Keratinocyte (primary cell): ENCODE data around the gene ATP7B. TPM values are rescaled to one million over a fixed set of nuclear protein-coding genes. Genes with fewer than 3 reads are reported as not detected.
A peak's percentile ranks its signal among the peaks of the same experiment; 100 is the strongest.

ENCODE experiments used
- DNase-seq: peaks from one replicate; pipeline ENCODE4 v3.0.0-alpha.2; 2011; ENCODE audit warnings: low read depth, missing footprints, low spot score
- FAIRE-seq: peaks from 2 replicates; lab custom pipeline; 2011; peaks lifted over from hg19 to GRCh38; lab: Jason Lieb, UNC
- H2AFZ ChIP-seq: 2 replicates; pipeline ENCODE4 v1.6.0; 2012; ENCODE audit warnings: low read length, control low read depth, inconsistent platforms; ENCODE audit not compliant: control insufficient read depth
- H3K27ac ChIP-seq: 2 replicates; pipeline ENCODE4 v1.5.1; 2011; ENCODE audit warnings: low read length; ENCODE audit not compliant: control insufficient read depth, insufficient read depth
- H3K27me3 ChIP-seq: 3 replicates; pipeline ENCODE4 v1.6.0; 2011; ENCODE audit warnings: low read length; ENCODE audit not compliant: control insufficient read depth, insufficient read depth; ENCODE audit errors: extremely low read depth
- H3K36me3 ChIP-seq, 2 experiments: 2 replicates in 1 of 2; 3 replicates in 1 of 2; pipeline ENCODE4 v1.5.1; 2011; ENCODE audit warnings: low read length in 2 of 2, mild to moderate bottlenecking in 1 of 2; ENCODE audit not compliant: control insufficient read depth in 2 of 2, insufficient read depth in 2 of 2; ENCODE audit errors: extremely low read depth in 1 of 2
- H3K4me1 ChIP-seq: 3 replicates; pipeline ENCODE4 v1.5.1; 2011; ENCODE audit warnings: low read length; ENCODE audit not compliant: control insufficient read depth, insufficient read depth; ENCODE audit errors: extremely low read depth
- H3K4me2 ChIP-seq: 3 replicates; pipeline ENCODE4 v1.6.0; 2011; ENCODE audit warnings: low read depth, low read length; ENCODE audit not compliant: control insufficient read depth, insufficient read depth; ENCODE audit errors: extremely low read depth
- H3K4me3 ChIP-seq, 3 experiments: fragments of 200-600 bp in 1 of 3; sonication (generic) in 1 of 3; 2 replicates in 2 of 3; 3 replicates in 1 of 3; pipeline ENCODE4 v1.5.1; 2011 to 2016; ENCODE audit warnings: low read length in 3 of 3, mild to moderate bottlenecking in 3 of 3, control low read depth in 2 of 3, inconsistent platforms in 1 of 3, low read depth in 1 of 3, mixed read lengths in 1 of 3, mixed run types in 1 of 3, moderate library complexity in 1 of 3; ENCODE audit not compliant: control insufficient read depth in 2 of 3, insufficient read depth in 2 of 3; ENCODE audit errors: extremely low read depth in 1 of 3
- H3K79me2 ChIP-seq: 2 replicates; pipeline ENCODE4 v1.6.0; 2012; ENCODE audit warnings: low read length; ENCODE audit not compliant: control insufficient read depth, insufficient read depth
- H3K9ac ChIP-seq: 3 replicates; pipeline ENCODE4 v1.6.0; 2011; ENCODE audit warnings: low read length; ENCODE audit not compliant: control insufficient read depth, insufficient read depth; ENCODE audit errors: extremely low read depth
- H3K9me1 ChIP-seq: 3 replicates; pipeline ENCODE4 v1.6.0; 2011; ENCODE audit warnings: low read length; ENCODE audit not compliant: control insufficient read depth, insufficient read depth; ENCODE audit errors: extremely low read depth
- H3K9me3 ChIP-seq: 2 replicates; pipeline ENCODE4 v1.5.1; 2012; ENCODE audit warnings: low read depth, low read length; ENCODE audit not compliant: control insufficient read depth
- H4K20me1 ChIP-seq: 3 replicates; pipeline ENCODE4 v1.6.0; 2011; ENCODE audit warnings: low read length; ENCODE audit not compliant: control insufficient read depth, insufficient read depth; ENCODE audit errors: extremely low read depth
- CTCF ChIP-seq, 3 experiments: IDR thresholded peaks in 1 of 3; conservative IDR thresholded peaks in 1 of 3; optimal IDR thresholded peaks in 1 of 3; 2 replicates in 2 of 3; 3 replicates in 1 of 3; pipeline versions ENCODE3 to v1.5.1; 2011; ENCODE audit warnings: low read length in 3 of 3, mild to moderate bottlenecking in 3 of 3, moderate library complexity in 2 of 3, control low read depth in 1 of 3, inconsistent platforms in 1 of 3; ENCODE audit not compliant: insufficient read depth in 2 of 3; ENCODE audit errors: extremely low read depth in 1 of 3
- EZH2 ChIP-seq: IDR thresholded peaks from one replicate; pipeline ENCODE4 v1.6.1; 2012; ENCODE audit warnings: inconsistent platforms, mild to moderate bottlenecking, low read length, moderate library complexity
- dilution Hi-C: fragments of 300-500 bp; cut with MboI; formaldehyde crosslinking; loops from one replicate; pipeline ENCODE4 v1.7.0; 2020; ENCODE audit warnings: low sequenced_read_pairs; ENCODE audit not compliant: extremely low pct_ligation_motif_present
- polyA plus RNA-seq, 5 experiments: library from polyadenylated mRNA; depleted of rRNA in 3 of 5; stranded (reverse) in 3 of 5; stranded (forward) in 1 of 5; unstranded in 1 of 5; fragments of >200 nt; gene quantifications; 1 replicate in 1 of 5; 2 replicates in 3 of 5; 3 replicates in 1 of 5; pipeline versions ENCODE4 v1.2.1 to v1.2.3, GENCODE V29; 2011 to 2012; ENCODE audit warnings: missing spikeins in 2 of 5, low read depth in 1 of 5, low replicate concordance in 1 of 5

The ATP7B gene
- polyA plus RNA-seq, 1 donor (not counting 4 experiments of a cell fraction or from before 2014, with no cell fraction given), result 5.2 TPM

GRCh38 chr13:51924756-51925544, 86.3 kb downstream of the ATP7B start:
- TF ChIP-seq EZH2 (no peak), CTCF (optimal IDR thresholded peaks at IDR 0.05 in 1 of 3, IDR thresholded peaks at IDR 0.05 in 1 of 3, conservative IDR thresholded peaks at IDR 0.05 in 1 of 3; ENCODE audit: extremely low read depth in 1 of 3, insufficient read depth in 2 of 3, low read length in 3 of 3) (no peak)
- H3K9me1 ChIP-seq, result no peaks in the 10 kb centered on the region
- no peaks in the 10 kb centered on the region for H3K36me3 ChIP-seq
- no peak overlapping the region for H2AFZ ChIP-seq
- DNase-seq (no peak), FAIRE-seq (no peak)
- no peaks in the 10 kb centered on the region for H3K27me3 ChIP-seq
- no peaks in the 10 kb centered on the region for H3K9me3 ChIP-seq
- H3K9ac ChIP-seq, result no peak overlapping the region
- H3K79me2 ChIP-seq, result no peaks in the 10 kb centered on the region
- H3K4me1 ChIP-seq, result no peaks in the 10 kb centered on the region
- dilution Hi-C loops, result no loop called here
- H3K4me3 ChIP-seq, result no peak overlapping the region
- H4K20me1 ChIP-seq, result no peaks in the 10 kb centered on the region
- no peak overlapping the region for H3K4me2 ChIP-seq
- no peak overlapping the region for H3K27ac ChIP-seq

- no peak overlapping the region for H2AFZ ChIP-seq
- no peaks in the 10 kb centered on the region for H3K27me3 ChIP-seq
- H4K20me1 ChIP-seq, result no peaks in the 10 kb centered on the region
- dilution Hi-C loops, result no loop called here
- no peaks in the 10 kb centered on the region for H3K9me1 ChIP-seq
- H3K4me2 ChIP-seq, result no peak overlapping the region
- H3K9ac ChIP-seq, result no peak overlapping the region
- TF ChIP-seq EZH2 (no peak), CTCF (optimal IDR thresholded peaks at IDR 0.05 in 1 of 3, IDR thresholded peaks at IDR 0.05 in 1 of 3, conservative IDR thresholded peaks at IDR 0.05 in 1 of 3; ENCODE audit: extremely low read depth in 1 of 3, insufficient read depth in 2 of 3, low read length in 3 of 3) (peak in 1 of 3 experiments; percentile 18)
- no peak for FAIRE-seq
- H3K4me3 ChIP-seq, result no peak overlapping the region
- no peaks in the 10 kb centered on the region for H3K79me2 ChIP-seq
- H3K36me3 ChIP-seq, result no peaks in the 10 kb centered on the region
- no peak overlapping the region for H3K27ac ChIP-seq
- H3K9me3 ChIP-seq, result no peaks in the 10 kb centered on the region
- H3K4me1 ChIP-seq, result no peaks in the 10 kb centered on the region
- DNase-seq, result no peak
Measured at GRCh38 chr13:51923983-51924539, 87.2 kb downstream of the ATP7B start.
